ENCODE data around the gene MICU1. TPM values are rescaled to one million over a fixed set of nuclear protein-coding genes. Genes with fewer than 3 reads are reported as not detected.

The MICU1 gene
- total RNA-seq, 1 donor from 2014 or later = 48.0 TPM

- Mint-ChIP-seq H3K9me3 (ENCODE audit: low read depth) (no peaks in the 10 kb centered on the region), H3K27ac (ENCODE audit: unreplicated experiment) (no peak overlapping the region), H3K27me3 (ENCODE audit: low read depth) (no peaks in the 10 kb centered on the region), H3K36me3 (ENCODE audit: low read depth) (peaks cover 18% of the 10 kb centered on the region), H3K4me3 (ENCODE audit: unreplicated experiment) (no peak overlapping the region), H3K4me1 (ENCODE audit: low read depth) (no peaks in the 10 kb centered on the region)
- no peak for TF ChIP-seq CTCF (IDR thresholded peaks at IDR 0.05)
- DNase-seq (ENCODE audit: low spot score) = no peak
Observed at GRCh38 chr10:72421885-72422540, 203.9 kb downstream of the MICU1 start.

DNA sequence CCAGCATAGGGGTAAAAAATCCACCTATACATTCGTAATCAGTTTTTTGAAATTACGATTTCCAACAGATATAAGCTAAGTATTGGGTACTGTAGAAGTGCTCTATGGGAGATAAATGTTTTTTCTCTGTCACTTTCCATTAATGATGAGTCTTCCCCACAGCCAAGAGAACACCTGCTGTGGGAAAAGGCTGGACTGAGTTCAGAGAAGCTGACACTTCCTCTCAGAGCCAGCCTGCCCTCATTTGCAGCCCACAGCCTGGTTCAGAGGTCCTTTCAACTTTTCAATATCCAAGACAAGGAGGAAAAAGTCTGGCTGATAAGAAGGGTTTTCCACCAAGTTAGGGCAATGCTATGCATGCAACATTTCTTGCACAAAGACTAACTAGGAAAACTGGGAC, 206.6 kb downstream of the MICU1 start:
- Mint-ChIP-seq H3K9me3 (ENCODE audit: low read depth) (no peaks in the 10 kb centered on the region), H3K4me3 (ENCODE audit: unreplicated experiment) (no peak overlapping the region), H3K36me3 (ENCODE audit: low read depth) (peaks cover 21% of the 10 kb centered on the region), H3K27ac (ENCODE audit: unreplicated experiment) (no peak overlapping the region), H3K27me3 (ENCODE audit: low read depth) (no peaks in the 10 kb centered on the region), H3K4me1 (ENCODE audit: low read depth) (no peaks in the 10 kb centered on the region)
- DNase-seq (ENCODE audit: low spot score) = no peak
- TF ChIP-seq CTCF (IDR thresholded peaks at IDR 0.05) = no peak

GRCh38 chr10:72418679-72419078, 207.2 kb downstream of the MICU1 start:
- H3K4me1 Mint-ChIP-seq (ENCODE audit: low read depth) = no peaks in the 10 kb centered on the region
- H3K36me3 Mint-ChIP-seq (ENCODE audit: low read depth) = peaks cover 21% of the 10 kb centered on the region
- no peaks in the 10 kb centered on the region for H3K9me3 Mint-ChIP-seq (ENCODE audit: low read depth)
- TF ChIP-seq CTCF (IDR thresholded peaks at IDR 0.05) = no peak
- H3K27me3 Mint-ChIP-seq (ENCODE audit: low read depth) = no peaks in the 10 kb centered on the region
- no peak overlapping the region for H3K27ac Mint-ChIP-seq (ENCODE audit: unreplicated experiment)
- DNase-seq (ENCODE audit: low spot score) = no peak
- H3K4me3 Mint-ChIP-seq (ENCODE audit: unreplicated experiment) = no peak overlapping the region

GRCh38 chr10:72417971-72418370, 207.9 kb downstream of the MICU1 start:
- TF ChIP-seq CTCF (IDR thresholded peaks at IDR 0.05) = no peak
- no peak overlapping the region for H3K27ac Mint-ChIP-seq (ENCODE audit: unreplicated experiment)
- H3K27me3 Mint-ChIP-seq (ENCODE audit: low read depth) = no peaks in the 10 kb centered on the region
- DNase-seq (ENCODE audit: low spot score) = no peak
- H3K9me3 Mint-ChIP-seq (ENCODE audit: low read depth) = no peaks in the 10 kb centered on the region
- peaks cover 22% of the 10 kb centered on the region for H3K36me3 Mint-ChIP-seq (ENCODE audit: low read depth)
- no peaks in the 10 kb centered on the region for H3K4me1 Mint-ChIP-seq (ENCODE audit: low read depth)
- H3K4me3 Mint-ChIP-seq (ENCODE audit: unreplicated experiment) = no peak overlapping the region

DNA sequence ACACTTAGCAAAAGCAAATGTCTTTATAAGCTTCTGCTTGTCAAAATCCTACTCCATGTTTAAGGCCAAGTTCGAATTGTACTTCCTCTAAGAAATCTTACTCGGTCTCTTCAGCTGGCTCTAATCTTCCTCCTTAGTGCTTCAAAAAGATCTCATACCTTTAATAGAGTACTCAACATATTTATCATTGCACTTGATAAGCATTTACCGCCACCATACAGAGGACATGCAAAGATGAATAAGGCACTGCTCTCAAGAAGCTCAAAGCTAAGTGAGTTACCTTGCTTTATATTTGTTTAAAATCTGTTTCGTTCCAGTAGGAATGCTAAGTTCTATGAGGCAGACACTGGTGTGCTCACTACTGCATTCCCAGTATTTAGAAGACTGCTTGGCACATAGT, 209.2 kb downstream of the MICU1 start:
- no peaks in the 10 kb centered on the region for H3K4me1 Mint-ChIP-seq (ENCODE audit: low read depth)
- no peaks in the 10 kb centered on the region for H3K27me3 Mint-ChIP-seq (ENCODE audit: low read depth)
- H3K36me3 Mint-ChIP-seq (ENCODE audit: low read depth) = peaks cover 14% of the 10 kb centered on the region
- H3K27ac Mint-ChIP-seq (ENCODE audit: unreplicated experiment) = no peak overlapping the region
- no peak overlapping the region for H3K4me3 Mint-ChIP-seq (ENCODE audit: unreplicated experiment)
- no peak for TF ChIP-seq CTCF (IDR thresholded peaks at IDR 0.05)
- no peaks in the 10 kb centered on the region for H3K9me3 Mint-ChIP-seq (ENCODE audit: low read depth)
- DNase-seq (ENCODE audit: low spot score) = no peak
